ENCODE results near the gene SMCP.

SMCP gene

GRCh38 chr1:152904688-152905440 lies 26.7 kb downstream of the SMCP start:
- Histone ChIP-seq H3K4me2 (ENCODE audit: low read length) (no peak overlapping the region), H3K27me3 (ENCODE audit: low read depth, low read length) (peaks cover 62% of the 10 kb centered on the region), H3K27ac (ENCODE audit: low read length) (no peak overlapping the region), H3K4me1 (ENCODE audit: low read length) (peaks cover 19% of the 10 kb centered on the region), H3K9me3 (ENCODE audit: insufficient read depth, low read length) (no peaks in the 10 kb centered on the region), H4K20me1 (ENCODE audit: insufficient read depth, low read length) (no peaks in the 10 kb centered on the region), H2AFZ (ENCODE audit: low read depth, low read length) (no peak overlapping the region), H3K79me2 (ENCODE audit: low read length) (no peaks in the 10 kb centered on the region), H3K9ac (ENCODE audit: low read length) (no peak overlapping the region), H3K4me3 (ENCODE audit: low read length) (no peak overlapping the region), H3K36me3 (replicated peaks; ENCODE audit: low read depth, low read length) (no peaks in the 10 kb centered on the region)
- no peak for TF ChIP-seq EZH2phosphoT487 (IDR thresholded peaks at IDR 0.05; ENCODE audit: low read depth)
- TF ChIP-seq, protein P1, sequence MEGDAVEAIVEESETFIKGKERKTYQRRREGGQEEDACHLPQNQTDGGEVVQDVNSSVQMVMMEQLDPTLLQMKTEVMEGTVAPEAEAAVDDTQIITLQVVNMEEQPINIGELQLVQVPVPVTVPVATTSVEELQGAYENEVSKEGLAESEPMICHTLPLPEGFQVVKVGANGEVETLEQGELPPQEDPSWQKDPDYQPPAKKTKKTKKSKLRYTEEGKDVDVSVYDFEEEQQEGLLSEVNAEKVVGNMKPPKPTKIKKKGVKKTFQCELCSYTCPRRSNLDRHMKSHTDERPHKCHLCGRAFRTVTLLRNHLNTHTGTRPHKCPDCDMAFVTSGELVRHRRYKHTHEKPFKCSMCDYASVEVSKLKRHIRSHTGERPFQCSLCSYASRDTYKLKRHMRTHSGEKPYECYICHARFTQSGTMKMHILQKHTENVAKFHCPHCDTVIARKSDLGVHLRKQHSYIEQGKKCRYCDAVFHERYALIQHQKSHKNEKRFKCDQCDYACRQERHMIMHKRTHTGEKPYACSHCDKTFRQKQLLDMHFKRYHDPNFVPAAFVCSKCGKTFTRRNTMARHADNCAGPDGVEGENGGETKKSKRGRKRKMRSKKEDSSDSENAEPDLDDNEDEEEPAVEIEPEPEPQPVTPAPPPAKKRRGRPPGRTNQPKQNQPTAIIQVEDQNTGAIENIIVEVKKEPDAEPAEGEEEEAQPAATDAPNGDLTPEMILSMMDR (IDR thresholded peaks at IDR 0.05; ENCODE audit: low read depth, low read length), result no peak

- Histone ChIP-seq H3K4me2 (ENCODE audit: low read length) (no peak overlapping the region), H3K9ac (ENCODE audit: low read length) (no peak overlapping the region), H3K4me3 (ENCODE audit: low read length) (no peak overlapping the region), H3K27me3 (ENCODE audit: low read depth, low read length) (peaks cover 67% of the 10 kb centered on the region), H4K20me1 (ENCODE audit: insufficient read depth, low read length) (no peaks in the 10 kb centered on the region), H3K36me3 (replicated peaks; ENCODE audit: low read depth, low read length) (no peaks in the 10 kb centered on the region), H3K79me2 (ENCODE audit: low read length) (no peaks in the 10 kb centered on the region), H3K4me1 (ENCODE audit: low read length) (peaks cover 19% of the 10 kb centered on the region), H2AFZ (ENCODE audit: low read depth, low read length) (no peak overlapping the region), H3K9me3 (ENCODE audit: insufficient read depth, low read length) (no peaks in the 10 kb centered on the region), H3K27ac (ENCODE audit: low read length) (no peak overlapping the region)
- no peak for TF ChIP-seq EZH2phosphoT487 (IDR thresholded peaks at IDR 0.05; ENCODE audit: low read depth)
- TF ChIP-seq, protein P1 (IDR thresholded peaks at IDR 0.05; ENCODE audit: low read depth, low read length), result no peak
These were observed 28.0 kb downstream of the SMCP start for GRCh38 chr1:152906023-152906565.

DNA sequence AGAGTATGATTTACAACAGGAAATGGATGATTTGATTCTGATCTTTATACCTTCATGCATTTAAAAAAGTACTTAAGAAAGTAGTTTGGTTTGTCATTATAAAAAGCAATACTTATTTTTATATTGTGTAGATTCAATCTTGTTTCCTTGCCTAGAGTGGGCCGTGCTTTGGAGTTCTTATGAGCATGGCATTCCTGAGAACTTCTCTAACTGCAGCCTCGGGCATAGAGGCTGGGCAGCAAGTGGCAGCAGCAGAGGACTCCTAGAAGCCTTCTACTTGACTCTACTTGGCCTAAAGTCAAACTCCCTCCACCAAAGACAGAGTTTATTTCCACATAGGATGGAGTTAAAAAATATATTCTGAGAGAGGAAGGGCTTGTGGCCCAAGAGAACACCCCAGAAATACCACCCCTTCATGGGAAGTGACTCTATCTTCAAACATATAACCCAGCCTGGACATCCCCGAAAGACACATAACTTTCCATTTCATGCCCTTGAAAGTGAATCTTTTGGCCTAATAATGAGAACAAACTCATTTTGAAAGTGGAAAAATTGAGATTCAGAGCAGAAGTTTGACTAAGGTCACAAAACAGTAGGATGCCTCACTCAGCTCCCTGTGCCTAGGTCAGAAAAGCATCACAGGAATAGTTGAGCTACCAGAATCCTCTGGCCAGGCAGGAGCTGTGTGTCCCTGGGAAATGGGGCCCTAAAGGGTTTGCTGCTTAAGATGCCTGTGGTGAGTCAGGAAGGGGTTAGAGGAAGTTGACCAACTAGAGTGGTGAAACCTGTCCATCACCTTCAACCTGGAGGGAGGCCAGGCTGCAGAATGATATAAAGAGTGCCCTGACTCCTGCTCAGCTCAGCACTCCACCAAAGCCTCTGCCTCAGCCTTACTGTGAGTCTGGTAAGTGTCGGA lies 29.8 kb downstream of the SMCP start, which contains the start of gene IVL:
Gene IVL, plus strand, starts transcription at position 861 of the 916 bp plus-strand sequence. CDS start 1,252 bp downstream, outside the sequence.
- no peaks in the 10 kb centered on the region for H3K79me2 ChIP-seq (ENCODE audit: low read length)
- peaks cover 19% of the 10 kb centered on the region for H3K4me1 ChIP-seq (ENCODE audit: low read length)
- no peak within 1 kb of the TSS for H3K27ac ChIP-seq (ENCODE audit: low read length)
- no peaks in the 10 kb centered on the region for H3K36me3 ChIP-seq (replicated peaks; ENCODE audit: low read depth, low read length)
- no peak within 1 kb of the TSS for H2AFZ ChIP-seq (ENCODE audit: low read depth, low read length)
- H3K27me3 ChIP-seq (ENCODE audit: low read depth, low read length), result peaks cover 74% of the 10 kb centered on the region
- no peaks in the 10 kb centered on the region for H3K9me3 ChIP-seq (ENCODE audit: insufficient read depth, low read length)
- no peak within 1 kb of the TSS for H3K9ac ChIP-seq (ENCODE audit: low read length)
- peak within 1 kb of the TSS; percentile 45 for H3K4me2 ChIP-seq (ENCODE audit: low read length)
- no peak within 1 kb of the TSS; the same call in 1 of the 2 replicates for H3K4me3 ChIP-seq (ENCODE audit: low read length)
- H4K20me1 ChIP-seq (ENCODE audit: insufficient read depth, low read length), result no peaks in the 10 kb centered on the region
- TF ChIP-seq, protein P1 (IDR thresholded peaks at IDR 0.05; ENCODE audit: low read depth, low read length), result no peak
- TF ChIP-seq EZH2phosphoT487 (IDR thresholded peaks at IDR 0.05; ENCODE audit: low read depth), result no peak

GRCh38 chr1:152909206-152909605 lies 31.1 kb downstream of the SMCP start:
- no peak overlapping the region for H3K4me3 ChIP-seq (ENCODE audit: low read length)
- H3K79me2 ChIP-seq (ENCODE audit: low read length), result no peaks in the 10 kb centered on the region
- H3K27me3 ChIP-seq (ENCODE audit: low read depth, low read length), result peaks cover 72% of the 10 kb centered on the region
- peaks cover 19% of the 10 kb centered on the region for H3K4me1 ChIP-seq (ENCODE audit: low read length)
- TF ChIP-seq EZH2phosphoT487 (IDR thresholded peaks at IDR 0.05; ENCODE audit: low read depth), result no peak
- TF ChIP-seq, protein P1 (IDR thresholded peaks at IDR 0.05; ENCODE audit: low read depth, low read length), result no peak
- no peak overlapping the region for H3K27ac ChIP-seq (ENCODE audit: low read length)
- no peak overlapping the region for H2AFZ ChIP-seq (ENCODE audit: low read depth, low read length)
- H3K9ac ChIP-seq (ENCODE audit: low read length), result no peak overlapping the region
- H3K9me3 ChIP-seq (ENCODE audit: insufficient read depth, low read length), result no peaks in the 10 kb centered on the region
- no peak overlapping the region for H3K4me2 ChIP-seq (ENCODE audit: low read length)
- no peaks in the 10 kb centered on the region for H4K20me1 ChIP-seq (ENCODE audit: insufficient read depth, low read length)
- H3K36me3 ChIP-seq (replicated peaks; ENCODE audit: low read depth, low read length), result no peaks in the 10 kb centered on the region
